ENCODE data around the gene PURA. TPM values are rescaled to one million over a fixed set of nuclear protein-coding genes. Genes with fewer than 3 reads are reported as not detected.

The PURA gene
- total and polyA plus RNA-seq, 8 donors, result 3.3 to 30.8 (median 20.2) TPM

GRCh38 chr5:140110646-140110957 lies 3.3 kb upstream of the PURA start:
- Histone ChIP-seq H3K4me1 (peaks cover 24 to 80% (median 73%) of the 10 kb centered on the region in 4 donors), H3K9me3 (no peaks in the 10 kb centered on the region), H3K36me3 (no peaks in the 10 kb centered on the region), H3K4me3 (no peak overlapping the region), H3K27ac (no peak overlapping the region), H3K27me3 (peaks cover 0 to 14% (median 0%) of the 10 kb centered on the region in 3 donors)
- TF ChIP-seq CTCF (IDR thresholded peaks at IDR 0.05) (no peak), EP300 (IDR thresholded peaks at IDR 0.05) (no peak), POLR2AphosphoS5 (IDR thresholded peaks at IDR 0.05) (no peak)
- peak in 1 of 2 donors; percentile 3 for DNase-seq
- intact Hi-C loops (cut with DNase I; ENCODE audit: low total_unique reads), result no loop called here
- WGBS, 5 donors, result 26 to 48% (median 43%) methylated on average over 1 of the region's 1 CpG

GRCh38 chr5:140111011-140111858 lies 2.7 kb upstream of the PURA start:
- no peak for DNase-seq
- Histone ChIP-seq H3K27ac (peak overlapping the region in 3 of 5 donors; percentile 91 to 98 (median 95)), H3K27me3 (peaks cover 0 to 14% (median 0%) of the 10 kb centered on the region in 3 donors), H3K4me1 (peaks cover 29 to 82% (median 77%) of the 10 kb centered on the region in 4 donors), H3K36me3 (no peaks in the 10 kb centered on the region), H3K9me3 (no peaks in the 10 kb centered on the region), H3K4me3 (no peak overlapping the region)
- no peak for TF ChIP-seq POLR2AphosphoS5 (IDR thresholded peaks at IDR 0.05)
- no peak for TF ChIP-seq CTCF (IDR thresholded peaks at IDR 0.05)
- no peak for TF ChIP-seq EP300 (IDR thresholded peaks at IDR 0.05)
- TF ChIP-seq POLR2A (IDR thresholded peaks at IDR 0.05), result no peak
- intact Hi-C loops (cut with DNase I; ENCODE audit: low total_unique reads), result no loop called here
- 65 to 74% (median 71%) methylated on average over 18 of the region's 18 CpGs for WGBS, 5 donors

GRCh38 chr5:140111859-140112551 lies 1.9 kb upstream of the PURA start:
- WGBS, 5 donors, result 54 to 73% (median 60%) methylated on average over 8 of the region's 8 CpGs
- no peak for DNase-seq
- peaks cover 31 to 82% (median 76%) of the 10 kb centered on the region in 4 donors for H3K4me1 ChIP-seq
- peak overlapping the region; percentile 13 to 98 (median 91) for H3K27ac ChIP-seq
- no peak overlapping the region for H3K4me3 ChIP-seq
- no peaks in the 10 kb centered on the region for H3K9me3 ChIP-seq
- intact Hi-C loops (cut with DNase I; ENCODE audit: low total_unique reads), result no loop called here
- TF ChIP-seq CTCF (IDR thresholded peaks at IDR 0.05) (no peak), EP300 (IDR thresholded peaks at IDR 0.05) (no peak), POLR2AphosphoS5 (IDR thresholded peaks at IDR 0.05) (no peak), POLR2A (IDR thresholded peaks at IDR 0.05) (no peak)
- H3K36me3 ChIP-seq, result no peaks in the 10 kb centered on the region
- peaks cover 0 to 14% (median 0%) of the 10 kb centered on the region in 3 donors for H3K27me3 ChIP-seq

GRCh38 chr5:140112685-140113179 lies 1.2 kb upstream of the PURA start:
- peak overlapping the region; percentile 64 to 79 (median 72) for H3K4me3 ChIP-seq
- peaks cover 0 to 14% (median 0%) of the 10 kb centered on the region in 3 donors for H3K27me3 ChIP-seq
- DNase-seq, result no peak
- 16 to 29% (median 27%) methylated on average over 8 to 13 of the region's 13 CpGs for WGBS, 5 donors
- intact Hi-C loops (cut with DNase I; ENCODE audit: low total_unique reads), result no loop called here
- H3K27ac ChIP-seq, result peak overlapping the region; percentile 91 to 98 (median 94)
- TF ChIP-seq POLR2AphosphoS5 (IDR thresholded peaks at IDR 0.05) (no peak), POLR2A (IDR thresholded peaks at IDR 0.05) (no peak), EP300 (IDR thresholded peaks at IDR 0.05) (no peak), CTCF (IDR thresholded peaks at IDR 0.05) (no peak)
- H3K9me3 ChIP-seq, result no peaks in the 10 kb centered on the region
- H3K36me3 ChIP-seq, result no peaks in the 10 kb centered on the region
- H3K4me1 ChIP-seq, result peaks cover 37 to 87% (median 78%) of the 10 kb centered on the region in 4 donors

All from stomach (tissue), 9 donors.